Hippocampal formation (tissue), 2 donors: Measurements from ENCODE around the gene RETN.
"Not testable (repeated sequence)": the region's sequence is repeated elsewhere in the genome, so short reads cannot be mapped to it uniquely, and the experiment has no call there.

Experiments
- DNase-seq, 2 donors: peaks; one replicate each; lab custom pipeline; 2025; lab: John Stamatoyannopoulos, UW

Gene RETN

GRCh38 chr19:7637374-7638256 lies 31.2 kb upstream of the RETN start:
- DNase-seq: no peak

GRCh38 chr19:7638802-7639465 lies 29.9 kb upstream of the RETN start:
- no peak for DNase-seq

GRCh38 chr19:7639863-7640348 lies 28.9 kb upstream of the RETN start:
- no peak for DNase-seq

GRCh38 chr19:7640803-7641202 lies 28.0 kb upstream of the RETN start:
- DNase-seq: no peak

- DNase-seq: no peak
Measured at GRCh38 chr19:7641290-7642276, 27.3 kb upstream of the RETN start.

- no peak for DNase-seq
Measured at GRCh38 chr19:7642295-7643030, 26.4 kb upstream of the RETN start.

GRCh38 chr19:7643031-7643415 lies 25.8 kb upstream of the RETN start:
- no peak for DNase-seq

DNA sequence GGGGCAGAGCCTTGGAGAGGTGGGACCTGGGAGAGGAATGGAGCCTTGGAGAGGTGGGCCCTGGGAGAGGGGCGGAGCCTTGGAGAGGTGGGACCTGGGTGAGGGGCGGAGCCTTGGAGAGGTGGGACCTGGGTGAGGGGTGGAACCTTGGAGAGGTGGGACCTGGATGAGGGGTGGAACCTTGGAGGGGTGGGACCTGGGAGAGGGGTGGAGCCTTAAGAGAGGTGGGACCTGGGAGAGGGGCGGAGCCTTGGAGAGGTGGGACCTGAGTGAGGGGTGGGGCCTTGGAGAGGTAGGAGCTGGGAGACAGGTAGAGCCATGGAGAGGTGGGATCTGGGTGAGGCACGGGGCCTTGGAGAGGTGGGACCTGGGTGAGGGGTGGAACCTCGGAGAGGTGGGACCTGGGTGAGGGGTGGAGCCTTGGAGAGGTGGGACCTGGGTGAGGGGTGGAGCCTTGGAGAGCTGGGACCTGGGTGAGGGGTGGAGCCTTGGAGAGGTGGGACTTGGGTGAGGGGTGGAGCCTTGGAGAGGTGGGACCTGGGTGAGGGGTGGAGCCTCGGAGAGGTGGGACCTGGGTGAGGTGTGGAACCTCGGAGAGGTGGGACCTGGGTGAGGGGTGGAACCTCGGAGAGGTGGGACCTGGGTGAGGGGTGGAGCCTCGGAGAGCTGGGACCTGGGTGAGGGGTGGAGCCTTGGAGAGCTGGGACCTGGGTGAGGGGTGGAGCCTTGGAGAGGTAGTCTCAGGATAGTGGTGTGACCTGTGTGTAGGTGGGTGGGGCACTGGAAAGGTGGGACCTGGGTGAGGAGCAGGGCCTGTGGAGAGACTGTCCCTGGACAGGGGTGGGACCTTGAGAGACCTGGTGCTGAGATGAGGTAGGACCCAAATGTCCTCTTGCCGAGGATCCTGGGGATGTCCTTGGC lies 25.0 kb upstream of the RETN start:
- not testable (repeated sequence) for DNase-seq

GRCh38 chr19:7644550-7644877 lies 24.3 kb upstream of the RETN start:
- DNase-seq: no peak

DNA sequence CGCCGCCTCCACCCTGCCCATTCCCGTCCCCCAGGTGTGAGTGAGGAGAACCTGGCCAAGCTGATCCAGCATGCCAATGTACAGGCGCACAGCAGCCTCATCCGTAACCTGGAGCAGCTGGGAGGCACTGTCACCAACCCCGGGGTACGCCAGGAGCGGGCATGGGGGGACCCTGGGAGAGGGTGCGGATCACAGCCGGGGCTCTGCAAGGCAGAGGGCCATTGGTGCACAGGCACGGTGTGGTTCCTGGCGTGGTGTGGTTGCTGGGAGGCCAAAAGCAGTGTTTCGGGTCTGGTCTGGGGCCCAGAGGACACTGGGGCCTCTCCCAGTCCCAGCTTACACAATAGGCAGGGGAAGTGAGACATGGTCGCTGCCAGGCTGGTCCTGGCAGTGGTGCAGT lies 23.7 kb upstream of the RETN start:
- DNase-seq: no peak

GRCh38 chr19:7645656-7646425 lies 23.0 kb upstream of the RETN start:
- no peak for DNase-seq

DNA sequence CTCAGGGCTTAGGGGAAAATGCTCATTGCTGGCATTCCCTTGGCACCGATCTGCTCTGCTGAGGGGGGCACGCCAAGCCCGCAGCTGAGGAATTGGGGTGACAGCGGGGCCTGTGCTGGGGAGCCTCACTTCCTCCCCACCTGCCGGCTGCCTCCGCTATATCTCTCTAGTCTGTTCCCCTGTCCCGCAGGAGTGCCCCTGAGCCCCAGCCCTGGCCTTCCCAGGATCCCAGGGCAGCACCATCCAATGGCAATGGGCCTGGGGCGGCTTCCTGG lies 22.5 kb upstream of the RETN start:
- DNase-seq: no peak

DNA sequence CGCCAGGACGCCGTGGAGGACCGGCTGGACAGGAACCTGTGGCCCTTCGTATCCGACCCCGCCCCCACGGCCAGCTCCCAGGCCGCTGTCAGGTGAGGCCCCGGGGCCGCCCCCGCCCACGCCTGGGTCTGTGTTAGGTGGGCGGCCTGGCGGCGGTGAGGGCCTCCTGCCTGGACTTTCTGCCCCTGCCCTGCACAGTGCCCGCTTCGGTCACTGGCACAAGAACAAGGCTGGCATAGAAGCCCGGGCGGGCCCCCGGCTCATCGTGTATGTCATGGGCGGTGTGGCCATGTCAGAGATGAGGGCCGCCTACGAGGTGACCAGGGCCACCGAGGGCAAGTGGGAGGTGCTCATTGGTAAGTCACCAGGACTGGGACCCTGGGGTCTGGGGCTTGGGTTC lies 21.7 kb upstream of the RETN start:
- DNase-seq: no peak

DNA sequence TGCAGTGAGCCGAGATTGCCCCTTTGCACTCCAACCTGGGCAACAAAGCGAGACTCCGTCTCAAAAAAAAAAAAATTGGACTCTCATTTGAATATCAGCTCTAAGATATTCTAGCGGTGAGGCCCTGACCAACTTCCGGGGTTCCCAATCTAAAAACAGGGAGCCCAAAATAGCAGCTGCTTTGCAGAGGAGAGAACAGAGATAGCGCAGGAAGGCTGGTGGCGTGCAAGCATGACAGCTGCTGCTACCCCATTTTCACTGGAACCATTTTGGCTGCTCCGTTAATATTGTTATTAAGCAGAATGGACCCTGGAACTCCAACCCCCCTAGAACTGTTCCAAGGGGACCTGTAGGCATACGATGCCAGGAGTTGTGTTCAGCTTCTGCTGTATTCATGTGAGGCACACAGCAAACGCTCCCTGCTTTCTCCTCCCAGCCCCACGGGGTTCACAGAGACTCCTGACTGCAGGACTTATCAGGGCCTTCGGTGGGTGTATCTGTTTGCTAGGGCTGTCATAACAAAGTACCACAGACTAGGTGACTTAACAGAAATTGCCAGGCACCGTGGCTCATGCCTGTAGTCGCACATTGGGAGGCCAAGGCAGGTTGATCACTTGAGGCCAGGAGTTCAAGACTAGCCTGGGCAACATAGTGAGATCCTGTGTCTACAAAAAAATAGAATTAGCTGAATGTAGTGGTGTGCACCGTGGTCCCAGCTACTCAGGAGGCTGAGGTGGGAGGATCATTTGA lies 20.4 kb upstream of the RETN start:
- DNase-seq: no peak

DNA sequence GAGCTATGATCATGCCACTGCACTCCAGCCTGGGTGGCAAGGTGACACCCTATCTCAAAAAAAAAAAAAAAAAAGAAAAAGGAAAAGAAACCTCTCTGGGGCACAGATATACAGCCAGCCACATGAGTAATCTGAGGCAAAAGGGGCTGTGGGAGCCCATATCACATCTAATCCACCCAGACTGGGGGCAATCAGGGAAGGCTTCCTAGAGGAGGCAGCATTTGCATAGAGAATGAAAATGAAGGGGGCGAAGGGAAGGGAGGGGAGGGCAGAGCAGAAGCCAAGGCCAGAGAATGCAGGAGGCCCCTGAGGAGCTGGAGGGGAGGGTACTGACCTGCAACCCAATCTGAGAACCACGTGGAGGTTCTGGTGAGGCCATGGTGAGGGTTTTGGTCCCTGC lies 18.7 kb upstream of the RETN start:
- no peak for DNase-seq

DNA sequence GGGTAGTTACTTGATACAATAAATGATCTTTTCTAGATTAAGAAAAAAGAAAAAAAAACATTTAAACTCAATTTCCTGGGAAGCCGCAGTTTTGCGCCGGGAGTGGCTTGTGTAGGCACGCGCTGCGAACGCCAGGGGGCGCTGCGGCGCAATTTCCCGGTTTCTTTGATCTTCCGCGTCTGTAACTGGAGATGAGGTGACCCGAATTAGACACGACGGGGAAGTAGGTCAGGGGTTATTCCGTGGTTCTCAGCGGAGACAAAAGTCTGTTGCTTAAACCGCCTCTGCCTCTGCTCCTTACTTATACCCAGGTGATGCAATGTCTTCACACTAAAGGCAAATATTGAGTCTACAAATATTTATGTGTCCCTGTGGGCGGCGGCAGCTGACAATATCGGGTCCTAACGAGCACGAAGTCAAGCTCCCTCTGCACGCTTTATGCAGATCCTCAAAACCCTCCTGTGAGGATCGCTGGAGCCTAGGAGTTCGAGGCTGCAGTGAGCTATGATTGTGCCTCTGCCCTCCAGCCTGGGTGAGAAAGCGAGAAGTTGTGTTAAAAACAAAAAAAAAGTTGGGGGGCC lies 16.7 kb upstream of the RETN start:
- DNase-seq: peak; percentile 47 to 64

DNA sequence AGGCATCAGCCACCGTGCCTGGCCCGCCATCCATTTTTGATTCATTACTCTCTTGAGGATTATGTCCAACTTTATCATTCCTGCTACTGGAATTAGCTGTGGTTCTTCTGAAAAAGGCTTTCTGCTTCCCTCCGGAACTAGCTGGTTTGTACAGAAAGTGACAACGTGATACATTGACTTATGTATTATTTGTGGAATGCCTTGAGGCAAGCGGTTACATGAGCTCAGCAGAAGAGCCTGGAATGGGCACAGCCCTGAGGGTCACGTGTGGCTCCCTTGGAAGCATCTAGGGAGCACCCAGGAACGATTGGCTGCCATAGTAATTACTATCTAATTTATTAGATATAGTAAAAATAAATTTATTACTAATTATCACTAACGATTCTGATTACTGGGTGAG lies 14.4 kb upstream of the RETN start:
- DNase-seq: no peak

DNA sequence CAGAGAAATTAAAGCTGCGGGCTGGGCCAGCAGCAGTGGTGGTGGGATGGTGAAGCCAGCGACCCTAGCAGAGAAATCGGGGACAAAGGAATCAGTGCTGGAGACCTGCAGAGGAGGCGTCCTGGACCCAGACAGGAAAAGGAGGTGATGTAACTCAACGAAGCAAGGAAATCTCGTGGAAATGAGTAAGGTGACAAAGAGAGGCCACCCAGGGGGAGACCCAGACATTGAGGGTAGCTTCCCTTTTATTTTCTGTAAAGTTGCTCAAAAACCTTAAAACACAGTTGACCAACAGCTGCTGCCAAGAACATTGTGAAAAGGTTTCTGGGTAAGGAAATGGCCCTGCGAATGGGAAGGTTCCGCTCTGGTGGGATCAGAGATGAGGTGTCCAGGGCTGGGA lies 13.3 kb upstream of the RETN start:
- DNase-seq: no peak
